ENCODE measurements around the gene AVPR1B.

The AVPR1B gene

GRCh38 chr1:206111271-206111927 lies 5.8 kb downstream of the AVPR1B start:
- DNase-seq (ENCODE audit: low read depth): no peak

DNA sequence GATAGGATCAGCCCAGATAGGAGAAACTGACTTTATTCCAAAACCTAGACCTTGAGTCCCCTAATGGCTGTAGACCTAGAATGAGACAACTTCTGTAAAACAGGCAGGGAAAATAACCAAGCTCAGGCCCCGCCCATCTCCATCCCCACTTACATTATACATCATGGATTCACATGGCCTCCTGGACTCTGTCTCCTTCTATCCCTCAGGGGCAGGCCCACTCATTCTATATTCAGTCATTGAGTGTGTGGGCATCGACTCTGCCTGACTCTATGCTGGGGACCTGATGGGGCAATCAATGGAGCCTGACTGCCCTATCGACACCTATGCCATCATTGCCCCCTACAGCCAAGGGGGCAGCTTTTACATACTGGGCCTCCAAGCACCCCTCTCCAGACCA lies 6.4 kb downstream of the AVPR1B start:
- DNase-seq (ENCODE audit: low read depth): no peak

- no peak for DNase-seq (ENCODE audit: low read depth)
These were observed 7.0 kb downstream of the AVPR1B start for GRCh38 chr1:206110161-206110560.

DNA sequence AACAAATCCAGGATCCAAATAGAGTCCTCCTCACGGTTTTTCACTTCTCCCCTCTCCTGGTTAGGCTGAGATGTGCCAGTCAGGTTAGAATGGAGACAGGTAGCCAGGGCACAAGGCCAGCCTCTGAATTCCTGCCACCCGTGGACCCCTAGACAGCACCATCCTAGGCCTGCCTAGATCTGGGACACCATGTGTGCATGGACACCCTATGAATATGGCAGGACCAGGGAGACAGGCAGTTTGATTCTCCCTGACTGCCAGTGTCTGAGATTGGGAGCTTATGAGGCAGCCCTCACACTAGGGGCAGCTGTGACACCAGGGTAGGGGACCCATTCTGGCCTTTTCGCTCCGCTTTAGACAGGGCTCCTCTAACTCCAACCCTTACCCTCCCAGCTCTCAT lies 7.5 kb downstream of the AVPR1B start:
- no peak for DNase-seq (ENCODE audit: low read depth)

- no peak for DNase-seq (ENCODE audit: low read depth)
These were observed 8.6 kb downstream of the AVPR1B start for GRCh38 chr1:206108635-206109034.

- no peak for DNase-seq (ENCODE audit: low read depth)
These were observed 10.0 kb downstream of the AVPR1B start for GRCh38 chr1:206107168-206107544.

GRCh38 chr1:206106328-206107167 lies 10.6 kb downstream of the AVPR1B start:
- DNase-seq (ENCODE audit: low read depth): peak; percentile 72

DNA sequence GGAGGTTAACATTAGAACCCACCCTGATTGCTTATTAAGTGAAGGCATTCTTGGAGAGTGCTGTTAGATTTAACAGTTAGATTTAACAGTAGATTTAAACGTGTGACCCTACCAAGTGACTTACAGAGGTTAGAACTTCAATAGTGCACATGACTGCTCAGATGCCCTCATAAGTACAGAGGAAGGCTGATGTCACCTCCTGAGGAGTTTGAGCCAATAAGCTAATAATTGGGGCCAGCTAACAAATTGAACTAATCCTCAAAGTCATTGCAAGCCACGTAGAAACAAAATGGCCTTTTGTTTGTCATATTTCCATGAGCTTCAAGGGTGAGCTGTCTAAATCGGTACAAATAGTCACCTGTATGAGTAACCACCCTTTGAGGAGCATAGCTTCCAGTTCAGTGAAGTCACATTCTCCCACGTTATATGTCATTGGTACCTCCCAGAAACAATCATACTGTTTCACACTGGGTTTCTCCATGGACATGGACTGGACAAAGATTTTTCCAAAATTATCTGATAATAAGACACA lies 11.7 kb downstream of the AVPR1B start:
- DNase-seq (ENCODE audit: low read depth): no peak

- DNase-seq (ENCODE audit: low read depth): no peak
These were observed 13.2 kb downstream of the AVPR1B start for GRCh38 chr1:206103979-206104378.

- no peak for DNase-seq (ENCODE audit: low read depth)
These were observed 14.8 kb downstream of the AVPR1B start for GRCh38 chr1:206102292-206102936.

DNA sequence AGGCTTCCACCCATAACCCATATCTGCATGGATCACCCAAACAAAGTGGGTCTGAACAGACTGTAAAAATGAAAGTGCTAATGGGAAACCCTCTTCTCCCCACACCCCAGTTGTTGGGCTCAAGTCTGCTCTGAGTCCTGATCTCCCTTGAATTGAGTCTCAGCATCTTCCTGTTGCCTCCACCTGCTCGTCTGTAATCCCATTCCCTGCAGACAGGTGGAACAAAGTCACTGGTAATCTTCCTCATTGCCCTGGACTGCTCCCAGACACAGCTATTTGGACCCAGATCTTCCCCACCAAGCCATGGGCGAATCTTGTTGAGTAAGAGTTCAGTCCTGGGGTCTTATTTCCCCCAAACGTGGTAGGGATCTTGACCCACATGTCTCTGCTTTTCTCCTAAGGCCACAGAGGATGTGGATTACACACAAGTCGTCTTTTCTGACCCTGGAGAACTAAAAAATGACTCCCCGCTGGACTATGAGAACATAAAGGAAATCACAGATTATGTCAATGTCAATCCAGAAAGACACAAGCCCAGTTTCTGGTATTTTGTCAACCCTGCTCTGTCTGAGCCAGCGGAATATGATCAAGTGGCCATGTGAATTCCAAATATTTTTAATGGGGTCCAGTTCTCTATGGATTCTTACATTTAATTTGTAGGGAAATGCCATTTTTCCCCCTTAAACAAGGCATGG lies 15.7 kb downstream of the AVPR1B start:
- DNase-seq (ENCODE audit: low read depth): no peak

- DNase-seq (ENCODE audit: low read depth): no peak
These were observed 16.9 kb downstream of the AVPR1B start for GRCh38 chr1:206100226-206100815.

GRCh38 chr1:206098242-206098919 lies 18.8 kb downstream of the AVPR1B start:
- DNase-seq (ENCODE audit: low read depth): no peak

DNA sequence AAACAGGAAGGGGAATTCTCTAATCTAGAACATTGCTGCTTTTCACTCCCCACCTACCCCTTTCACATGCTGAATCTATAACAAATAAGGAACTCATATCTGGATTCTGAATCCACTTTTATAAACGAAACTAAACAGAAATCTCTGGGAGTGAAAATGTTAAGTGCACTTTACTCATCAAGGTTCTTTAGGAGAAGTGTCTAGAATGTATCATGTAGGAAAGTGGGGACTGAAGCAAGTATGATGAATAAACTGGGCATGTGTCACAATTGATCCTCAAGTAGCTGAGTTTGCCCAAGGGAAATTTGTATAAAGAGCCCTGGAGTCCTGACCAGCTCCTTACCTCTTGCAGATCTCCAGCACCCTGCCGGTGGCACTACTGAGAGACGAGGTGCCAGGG lies 19.8 kb downstream of the AVPR1B start:
- no peak for DNase-seq (ENCODE audit: low read depth)

DNA sequence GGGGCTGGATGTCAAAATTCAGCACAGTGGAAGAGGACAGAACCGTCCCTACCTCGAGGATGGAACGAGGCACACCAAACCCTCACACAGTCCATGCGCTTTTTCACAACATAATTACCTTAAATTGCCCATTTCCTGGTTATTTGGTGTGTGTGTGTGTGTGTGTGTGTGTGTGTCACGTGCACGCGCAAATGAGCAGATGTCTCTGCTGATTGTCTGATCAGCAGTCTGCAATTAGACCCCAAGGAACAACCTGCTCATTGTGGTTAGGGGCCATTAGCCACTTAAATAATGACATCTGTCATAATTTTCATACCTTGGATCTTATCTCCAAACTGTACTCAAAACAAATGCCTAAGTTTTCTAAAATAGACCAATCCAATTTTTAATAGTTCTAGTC lies 23.2 kb downstream of the AVPR1B start:
- no peak for DNase-seq (ENCODE audit: low read depth)

GRCh38 chr1:206089341-206089740 lies 27.8 kb downstream of the AVPR1B start:
- DNase-seq (ENCODE audit: low read depth): no peak

DNA sequence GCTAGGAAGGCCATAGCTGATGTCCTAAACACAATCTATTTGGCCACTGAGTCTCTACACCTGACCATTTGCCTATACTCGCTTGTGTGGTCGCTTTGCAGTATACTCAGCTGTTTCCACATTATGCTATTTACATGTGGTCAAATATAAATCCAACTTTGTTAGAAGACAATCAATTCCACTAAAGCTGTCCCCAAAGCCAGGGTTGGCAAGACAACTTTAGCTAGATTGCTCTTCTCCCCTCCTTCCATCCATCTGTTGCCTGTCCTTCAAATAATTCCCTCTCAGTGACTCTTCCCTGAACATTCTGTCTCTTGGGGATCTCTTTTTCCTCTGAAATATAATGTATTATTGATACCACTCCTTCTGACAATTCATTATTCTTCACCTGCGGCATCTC lies 30.1 kb downstream of the AVPR1B start:
- no peak for DNase-seq (ENCODE audit: low read depth)

DNA sequence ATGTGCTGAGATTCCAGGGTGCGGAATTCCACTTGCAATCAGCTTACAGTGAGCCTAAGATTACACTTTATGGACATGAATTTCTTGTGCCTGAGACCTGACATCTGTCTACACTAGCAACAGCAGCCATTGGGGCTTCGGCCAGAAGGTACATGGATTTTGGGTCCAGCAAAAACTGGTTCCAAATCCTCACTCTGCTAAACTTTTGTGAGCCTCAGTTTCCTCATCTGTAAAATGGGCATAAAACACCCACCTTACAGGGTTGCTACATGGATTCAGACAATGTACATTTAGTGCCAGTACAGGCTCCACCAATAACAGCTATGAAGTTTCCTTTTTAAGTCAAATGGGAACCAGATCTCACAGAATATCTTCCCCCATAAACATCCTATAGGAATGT lies 33.4 kb downstream of the AVPR1B start:
- no peak for DNase-seq (ENCODE audit: low read depth)

DNA sequence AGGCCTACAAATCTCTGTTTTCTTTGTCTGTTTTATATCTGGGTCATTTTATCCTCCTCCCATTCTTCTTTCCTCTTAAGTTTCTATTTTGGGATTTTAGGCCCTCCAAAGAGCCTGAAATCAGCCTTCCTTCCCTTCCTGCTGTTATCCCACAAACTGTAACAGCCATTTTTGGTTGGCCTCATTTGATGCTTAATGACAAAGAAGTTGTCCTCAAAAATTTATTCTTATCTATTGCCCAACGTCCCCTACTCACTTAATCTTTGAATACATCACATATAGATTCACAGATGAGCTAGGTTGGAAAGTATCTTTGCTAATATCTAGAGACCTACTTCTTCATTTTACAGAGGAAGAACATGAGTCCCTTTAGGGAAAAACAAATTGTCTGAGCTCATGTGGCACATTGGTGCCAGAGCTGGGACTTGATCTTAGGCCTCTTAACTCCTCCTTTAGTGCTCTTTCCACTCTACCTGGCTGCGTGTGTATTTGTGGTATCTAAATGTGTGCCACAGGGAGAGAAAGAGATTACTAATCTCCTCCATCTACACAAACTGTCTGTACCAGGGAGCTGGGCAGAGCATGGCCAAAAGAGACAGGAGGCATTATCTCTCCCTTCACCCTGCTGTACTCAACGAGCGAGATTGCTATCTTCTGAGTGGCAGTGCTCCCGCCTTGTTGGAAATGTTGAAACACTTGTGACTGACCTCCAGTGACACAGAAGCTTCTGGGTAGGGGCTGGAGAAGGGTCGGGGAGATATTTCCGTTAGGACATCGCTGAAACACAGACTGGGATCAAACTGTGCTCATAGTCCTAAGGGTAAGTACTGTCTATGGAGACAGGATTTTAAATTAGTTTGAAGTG lies 34.1 kb downstream of the AVPR1B start:
- DNase-seq (ENCODE audit: low read depth): no peak

- DNase-seq (ENCODE audit: low read depth): no peak
These were observed 35.3 kb downstream of the AVPR1B start for GRCh38 chr1:206081856-206082255.
